NCI-H1694 treated with DMSO at 0.1 percent for 48 hours (cell line): Measurements from ENCODE around the gene CAMSAP3.

ENCODE experiments used
- DNase-seq: peaks from one replicate; lab custom pipeline; 2025; lab: John Stamatoyannopoulos, UW

Gene CAMSAP3

GRCh38 chr19:7614859-7615741 is 19.4 kb downstream of the CAMSAP3 start:
- DNase-seq, result no peak

GRCh38 chr19:7617172-7617571 is 21.5 kb downstream of the CAMSAP3 start:
- no peak for DNase-seq

GRCh38 chr19:7617735-7618134 is 22.1 kb downstream of the CAMSAP3 start:
- no peak for DNase-seq

GRCh38 chr19:7618348-7618747 is 22.7 kb downstream of the CAMSAP3 start:
- no peak for DNase-seq

GRCh38 chr19:7618771-7619510 is 23.3 kb downstream of the CAMSAP3 start:
- DNase-seq, result no peak

- DNase-seq, result no peak
Observed at GRCh38 chr19:7619671-7620441, 24.2 kb downstream of the CAMSAP3 start.

- no peak for DNase-seq
Observed at GRCh38 chr19:7620442-7621412, 25.1 kb downstream of the CAMSAP3 start.

- DNase-seq, result no peak
Observed at GRCh38 chr19:7622933-7623685, 27.4 kb downstream of the CAMSAP3 start.

- DNase-seq, result no peak
Observed at GRCh38 chr19:7623725-7624603, 28.3 kb downstream of the CAMSAP3 start.

GRCh38 chr19:7624810-7625209 is 29.1 kb downstream of the CAMSAP3 start:
- no peak for DNase-seq

- no peak for DNase-seq
Observed at GRCh38 chr19:7625763-7626372, 30.2 kb downstream of the CAMSAP3 start.

GRCh38 chr19:7627166-7627565 is 31.5 kb downstream of the CAMSAP3 start:
- DNase-seq, result no peak

GRCh38 chr19:7628589-7629311 is 33.1 kb downstream of the CAMSAP3 start:
- no peak for DNase-seq

- peak; percentile 96 for DNase-seq
Observed at GRCh38 chr19:7629347-7630054, 33.8 kb downstream of the CAMSAP3 start, which contains the start of the genes PET100 and XAB2. Gene PET100 (plus strand): TSS chr19:7629793. CDS start chr19:7629834, 41 bp downstream. Gene XAB2 (minus strand): TSS chr19:7629545. CDS start chr19:7629527, 18 bp downstream.

GRCh38 chr19:7631577-7631976 is 35.9 kb downstream of the CAMSAP3 start:
- no peak for DNase-seq

- no peak for DNase-seq
Observed at GRCh38 chr19:7632340-7633203, 36.9 kb downstream of the CAMSAP3 start.
